ENCODE results near the gene TENM3. TPM values are rescaled to one million over a fixed set of nuclear protein-coding genes. Genes with fewer than 3 reads are reported as not detected.

TENM3 gene
- total and polyA plus RNA-seq, 2 of the 8 experiments (the other 6 are each of a cell fraction or from before 2014, with no cell fraction given), result 36.9 to 69.3 TPM

- TF ChIP-seq BACH1 (IDR thresholded peaks at IDR 0.05; ENCODE audit: low read length) (no peak), SIN3A (conservative IDR thresholded peaks at IDR 0.05 in 1 of 2, IDR thresholded peaks at IDR 0.05 in 1 of 2; ENCODE audit: low read depth in 1 of 2, low read length in 2 of 2) (no peak), GABPA (IDR thresholded peaks at IDR 0.05; ENCODE audit: borderline replicate concordance, insufficient read depth, low read length) (no peak)
Observed at GRCh38 chr4:182564724-182565369, 321.6 kb downstream of the TENM3 start (continued).
